HepG2 (cell line): ENCODE results near the gene KITLG. TPM values are rescaled to one million over a fixed set of nuclear protein-coding genes. Genes with fewer than 3 reads are reported as not detected.

Source experiments
- ATAC-seq: fragments of 200-7000 bp; cut with Tn5 transposase; 3 replicates; pipeline ENCODE4 v1.9.1; 2020; ENCODE audit warnings: mild to moderate bottlenecking, moderate library complexity
- BruUV-seq: library from RNA; stranded (reverse); fragments of 400-500 nt; replicated peaks from 2 replicates; lab custom pipeline; 2021; lab: Mats Ljungman, UMichigan
- CTCF ChIA-PET: fragments of 300-600 bp; formaldehyde crosslinking; extraction: SDS; loops from one replicate; lab custom pipeline; 2021; ENCODE audit warnings: low total read pairs, inconsistent platforms, low intra/inter-chr PET ratio; lab: Yijun Ruan, JAX
- POLR2A ChIA-PET: fragments of 350-600 bp; sonication (Branson Sonifier 250); formaldehyde crosslinking; loops from one replicate; lab custom pipeline; 2020; ENCODE audit warnings: antibody characterized with exemption, inconsistent platforms; lab: Yijun Ruan, JAX
- DNase-seq: peaks from one replicate; pipeline ENCODE4 v3.0.0-alpha.2; 2015; ENCODE audit warnings: low spot score
- FAIRE-seq: peaks from 3 replicates; lab custom pipeline; 2011; peaks lifted over from hg19 to GRCh38; lab: Jason Lieb, UNC
- H2AFZ ChIP-seq: one replicate; pipeline ENCODE4 v1.6.1; 2011; ENCODE audit warnings: low read length, inconsistent platforms
- H3K27ac ChIP-seq: fragments of 300-600 bp; 3 replicates; pipeline ENCODE4 v1.8.0; 2011; ENCODE audit warnings: mixed run types, mild to moderate bottlenecking, mixed read lengths, low read length, inconsistent platforms; ENCODE audit not compliant: insufficient read depth; ENCODE audit errors: extremely low read length
- H3K27me3 ChIP-seq, 2 experiments: fragments of 200-600 bp in 1 of 2; 2 replicates in 1 of 2; 3 replicates in 1 of 2; pipeline versions ENCODE4 v1.6.0 to v1.8.0; 2011; ENCODE audit warnings: low read length in 2 of 2, mild to moderate bottlenecking in 2 of 2, moderate library complexity in 2 of 2, inconsistent platforms in 1 of 2; ENCODE audit not compliant: insufficient read depth in 2 of 2, control insufficient read depth in 1 of 2
- H3K36me3 ChIP-seq, 2 experiments: fragments of 200-600 bp in 1 of 2; replicated peaks in 1 of 2; 2 replicates in 1 of 2; 3 replicates in 1 of 2; pipeline versions ENCODE4 v1.5.1 to v1.8.0; 2011; ENCODE audit warnings: low read length in 2 of 2, inconsistent platforms in 1 of 2; ENCODE audit not compliant: insufficient read depth in 2 of 2, control insufficient read depth in 1 of 2
- H3K4me1 ChIP-seq: 2 replicates; pipeline ENCODE4 v1.5.1; 2012; ENCODE audit warnings: low read length, inconsistent platforms; ENCODE audit not compliant: insufficient read depth
- H3K4me2 ChIP-seq: 2 replicates; pipeline ENCODE4 v1.6.0; 2011; ENCODE audit warnings: low read depth, low read length, inconsistent platforms
- H3K4me3 ChIP-seq, 3 experiments: fragments of 200-600 bp in 1 of 3; sonication (generic), shearing (Covaris generic) in 1 of 3; replicated peaks in 1 of 3; 2 replicates each; pipeline ENCODE4 v1.5.1; 2011 to 2016; ENCODE audit warnings: low read length in 3 of 3, inconsistent platforms in 2 of 3, low read depth in 2 of 3, mild to moderate bottlenecking in 2 of 3, control low read depth in 1 of 3, mixed read lengths in 1 of 3; ENCODE audit not compliant: insufficient read depth in 1 of 3
- H3K79me2 ChIP-seq: one replicate; pipeline ENCODE4 v1.6.1; 2011; ENCODE audit warnings: low read length, inconsistent platforms; ENCODE audit not compliant: insufficient read depth
- H3K9ac ChIP-seq: 2 replicates; pipeline ENCODE4 v1.6.0; 2011; ENCODE audit warnings: mild to moderate bottlenecking, low read depth, low read length, inconsistent platforms; ENCODE audit not compliant: insufficient read depth
- H3K9me3 ChIP-seq: 2 replicates; pipeline ENCODE4 v1.5.1; 2012; ENCODE audit warnings: mild to moderate bottlenecking, low read length
- H4K20me1 ChIP-seq: 2 replicates; pipeline ENCODE4 v1.6.0; 2011; ENCODE audit warnings: inconsistent platforms, mild to moderate bottlenecking, low read length, moderate library complexity; ENCODE audit not compliant: insufficient read depth
- ATM ChIP-seq: fragments of 450-650 bp; IDR thresholded peaks from 2 replicates; pipeline ENCODE4 v1.7.1; 2017; ENCODE audit warnings: mild to moderate bottlenecking, borderline replicate concordance
- DDIT3 ChIP-seq: sonication (generic); formaldehyde crosslinking; IDR thresholded peaks from 2 replicates; pipeline ENCODE4 v1.4.0; 2020; ENCODE audit warnings: mild to moderate bottlenecking, missing genetic modification reagents
- FOXP1 ChIP-seq, 2 experiments: fragments of 450-650 bp in 1 of 2; IDR thresholded peaks; 2 replicates each; pipeline ENCODE4 v1.6.1; 2017 to 2018; ENCODE audit warnings: antibody characterized with exemption in 1 of 2
- MAFF ChIP-seq: IDR thresholded peaks from 2 replicates; pipeline ENCODE4 v1.6.1; 2011; ENCODE audit warnings: low read depth, low read length, improper control_type of control experiment
- MAFG ChIP-seq: sonication (generic); formaldehyde crosslinking; IDR thresholded peaks from 2 replicates; pipeline ENCODE4 v1.5.1; 2020; ENCODE audit warnings: mild to moderate bottlenecking, missing genetic modification reagents
- NONO ChIP-seq, 2 experiments: fragments of 450-650 bp in 1 of 2; sonication (generic) in 1 of 2; formaldehyde crosslinking in 1 of 2; IDR thresholded peaks in 1 of 2; conservative IDR thresholded peaks in 1 of 2; 2 replicates each; pipeline versions ENCODE4 v1.6.1 to v1.8.0; 2017 to 2022; ENCODE audit warnings: mild to moderate bottlenecking in 1 of 2, missing genetic modification reagents in 1 of 2, moderate library complexity in 1 of 2
- POLR2AphosphoS2 ChIP-seq: IDR thresholded peaks from 2 replicates; pipeline ENCODE4 v1.6.1; 2011; ENCODE audit warnings: low read depth, low read length, improper control_type of control experiment
- RFXAP ChIP-seq: sonication (generic); formaldehyde crosslinking; IDR thresholded peaks from 2 replicates; pipeline ENCODE4 v1.4.0; 2020; ENCODE audit warnings: missing genetic modification reagents, borderline replicate concordance
- SCMH1 ChIP-seq: sonication (generic); formaldehyde crosslinking; IDR thresholded peaks from 2 replicates; pipeline ENCODE4 v1.9.0; 2021; ENCODE audit warnings: missing genetic modification reagents, mild to moderate bottlenecking, borderline replicate concordance
- ZBED4 ChIP-seq: sonication (generic); formaldehyde crosslinking; IDR thresholded peaks from 2 replicates; pipeline ENCODE4 v1.4.0; 2020; ENCODE audit warnings: missing genetic modification reagents, borderline replicate concordance
- ZNF644 ChIP-seq: IDR thresholded peaks from 2 replicates; pipeline ENCODE4 v1.6.1; 2016; ENCODE audit warnings: low read depth
- in situ Hi-C: cut with HindIII; loops from 2 replicates; pipeline ENCODE4 v1.10.0; 2017; ENCODE audit warnings: low pct_unique_long_range_greater_than_20kb; ENCODE audit not compliant: extremely low pct_ligation_motif_present
- intact Hi-C: fragments of 100-400 bp; cut with micrococcal nuclease; formaldehyde crosslinking; loops from one replicate; pipeline ENCODE4 v1.10.0; 2022; ENCODE audit not compliant: unreplicated experiment
- polyA plus RNA-seq, 8 experiments: library from polyadenylated mRNA; depleted of rRNA in 3 of 8; stranded (reverse) in 7 of 8; unstranded in 1 of 8; fragments of >200 nt; fragmentation: Illumina TruSeq in 4 of 8; extraction: Trizol in 4 of 8; gene quantifications; 2 replicates each; pipeline versions ENCODE4 v1.2.1 to v1.2.3, GENCODE V29; 2011 to 2016; ENCODE audit warnings: low read depth in 4 of 8, missing spikeins in 1 of 8, mixed read lengths in 1 of 8; ENCODE audit not compliant: insufficient read depth in 1 of 8
- total RNA-seq, 5 experiments: library from RNA; depleted of rRNA; stranded (reverse); fragments of >200 nt; fragmentation: Illumina TruSeq; extraction: Trizol; gene quantifications; 2 replicates each; pipeline ENCODE4 v1.2.3, GENCODE V29; 2016; ENCODE audit warnings: low read depth in 1 of 5
- TF ChIP-seq, protein P1 (sequence below): sonication (generic); formaldehyde crosslinking; IDR thresholded peaks from 2 replicates; pipeline ENCODE4 v1.4.0; 2020; ENCODE audit warnings: missing genetic modification reagents

Gene KITLG
- total and polyA plus RNA-seq, 2 of the 13 experiments (the other 11 are each of a cell fraction or from before 2014, with no cell fraction given): 0.66 to 4.3 TPM

GRCh38 chr12:88600272-88600671 is 20.0 kb upstream of the KITLG start (continued):
- TF ChIP-seq SCMH1 (CRISPR knock-in tag) (no peak), MAFG (CRISPR knock-in tag) (no peak), RFXAP (CRISPR knock-in tag) (no peak), DDIT3 (CRISPR knock-in tag) (no peak), NONO (IDR thresholded peaks at IDR 0.05) (no peak), NONO (CRISPR knock-in tag; conservative IDR thresholded peaks at IDR 0.05) (no peak), ATM (no peak), MAFF (no peak), FOXP1 (IDR thresholded peaks at IDR 0.05) (no peak), FOXP1 (CRISPR knock-in tag; IDR thresholded peaks at IDR 0.05) (no peak), POLR2AphosphoS2 (no peak)
- TF ChIP-seq, protein P1, sequence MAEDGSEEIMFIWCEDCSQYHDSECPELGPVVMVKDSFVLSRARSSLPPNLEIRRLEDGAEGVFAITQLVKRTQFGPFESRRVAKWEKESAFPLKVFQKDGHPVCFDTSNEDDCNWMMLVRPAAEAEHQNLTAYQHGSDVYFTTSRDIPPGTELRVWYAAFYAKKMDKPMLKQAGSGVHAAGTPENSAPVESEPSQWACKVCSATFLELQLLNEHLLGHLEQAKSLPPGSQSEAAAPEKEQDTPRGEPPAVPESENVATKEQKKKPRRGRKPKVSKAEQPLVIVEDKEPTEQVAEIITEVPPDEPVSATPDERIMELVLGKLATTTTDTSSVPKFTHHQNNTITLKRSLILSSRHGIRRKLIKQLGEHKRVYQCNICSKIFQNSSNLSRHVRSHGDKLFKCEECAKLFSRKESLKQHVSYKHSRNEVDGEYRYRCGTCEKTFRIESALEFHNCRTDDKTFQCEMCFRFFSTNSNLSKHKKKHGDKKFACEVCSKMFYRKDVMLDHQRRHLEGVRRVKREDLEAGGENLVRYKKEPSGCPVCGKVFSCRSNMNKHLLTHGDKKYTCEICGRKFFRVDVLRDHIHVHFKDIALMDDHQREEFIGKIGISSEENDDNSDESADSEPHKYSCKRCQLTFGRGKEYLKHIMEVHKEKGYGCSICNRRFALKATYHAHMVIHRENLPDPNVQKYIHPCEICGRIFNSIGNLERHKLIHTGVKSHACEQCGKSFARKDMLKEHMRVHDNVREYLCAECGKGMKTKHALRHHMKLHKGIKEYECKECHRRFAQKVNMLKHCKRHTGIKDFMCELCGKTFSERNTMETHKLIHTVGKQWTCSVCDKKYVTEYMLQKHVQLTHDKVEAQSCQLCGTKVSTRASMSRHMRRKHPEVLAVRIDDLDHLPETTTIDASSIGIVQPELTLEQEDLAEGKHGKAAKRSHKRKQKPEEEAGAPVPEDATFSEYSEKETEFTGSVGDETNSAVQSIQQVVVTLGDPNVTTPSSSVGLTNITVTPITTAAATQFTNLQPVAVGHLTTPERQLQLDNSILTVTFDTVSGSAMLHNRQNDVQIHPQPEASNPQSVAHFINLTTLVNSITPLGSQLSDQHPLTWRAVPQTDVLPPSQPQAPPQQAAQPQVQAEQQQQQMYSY: no peak

DNA sequence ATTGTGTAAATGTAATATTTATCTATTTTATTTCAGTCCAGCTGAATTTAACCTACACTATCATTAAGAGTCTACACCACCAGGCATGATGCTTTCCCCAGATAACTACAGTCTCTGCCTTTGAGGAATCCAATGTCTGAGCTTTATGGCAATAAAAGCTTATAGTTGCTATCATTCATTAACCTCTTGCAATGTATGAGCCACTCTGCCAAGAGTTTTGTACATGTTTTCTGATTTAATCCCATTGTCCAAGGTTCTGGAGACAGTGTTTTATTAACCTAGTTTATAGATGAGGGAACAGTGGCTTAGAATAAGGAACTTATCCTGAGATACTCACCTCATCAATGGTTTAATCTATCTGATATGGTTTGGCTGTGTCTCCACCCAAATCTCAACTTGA is 17.1 kb upstream of the KITLG start:
- ATAC-seq: no peak
- DNase-seq: no peak
- intact Hi-C loops (no loop called here), in situ Hi-C loops (no loop called here)
- Histone ChIP-seq H3K4me1 (no peaks in the 10 kb centered on the region), H3K9me3 (no peaks in the 10 kb centered on the region), H3K4me2 (no peak overlapping the region), H2AFZ (no peak overlapping the region), H3K79me2 (no peaks in the 10 kb centered on the region), H3K36me3 (no peaks in the 10 kb centered on the region), H3K4me3 (no peak overlapping the region), H4K20me1 (no peaks in the 10 kb centered on the region), H3K27ac (no peak overlapping the region), H3K27me3 (no peaks in the 10 kb centered on the region), H3K9ac (no peak overlapping the region)
- ChIA-PET POLR2A (no interaction called here), CTCF (no interaction called here)
- BruUV-seq: no TSS peak
- FAIRE-seq: no peak
- no peak for TF ChIP-seq ZNF644
- TF ChIP-seq ZBED4 (CRISPR knock-in tag): no peak
